RKO (cell line): ENCODE data around the gene TSPAN3.

Source experiments
- DNase-seq: peaks from one replicate; pipeline ENCODE4 v3.0.0-alpha.2; 2016; ENCODE audit warnings: low spot score

Gene TSPAN3

DNA sequence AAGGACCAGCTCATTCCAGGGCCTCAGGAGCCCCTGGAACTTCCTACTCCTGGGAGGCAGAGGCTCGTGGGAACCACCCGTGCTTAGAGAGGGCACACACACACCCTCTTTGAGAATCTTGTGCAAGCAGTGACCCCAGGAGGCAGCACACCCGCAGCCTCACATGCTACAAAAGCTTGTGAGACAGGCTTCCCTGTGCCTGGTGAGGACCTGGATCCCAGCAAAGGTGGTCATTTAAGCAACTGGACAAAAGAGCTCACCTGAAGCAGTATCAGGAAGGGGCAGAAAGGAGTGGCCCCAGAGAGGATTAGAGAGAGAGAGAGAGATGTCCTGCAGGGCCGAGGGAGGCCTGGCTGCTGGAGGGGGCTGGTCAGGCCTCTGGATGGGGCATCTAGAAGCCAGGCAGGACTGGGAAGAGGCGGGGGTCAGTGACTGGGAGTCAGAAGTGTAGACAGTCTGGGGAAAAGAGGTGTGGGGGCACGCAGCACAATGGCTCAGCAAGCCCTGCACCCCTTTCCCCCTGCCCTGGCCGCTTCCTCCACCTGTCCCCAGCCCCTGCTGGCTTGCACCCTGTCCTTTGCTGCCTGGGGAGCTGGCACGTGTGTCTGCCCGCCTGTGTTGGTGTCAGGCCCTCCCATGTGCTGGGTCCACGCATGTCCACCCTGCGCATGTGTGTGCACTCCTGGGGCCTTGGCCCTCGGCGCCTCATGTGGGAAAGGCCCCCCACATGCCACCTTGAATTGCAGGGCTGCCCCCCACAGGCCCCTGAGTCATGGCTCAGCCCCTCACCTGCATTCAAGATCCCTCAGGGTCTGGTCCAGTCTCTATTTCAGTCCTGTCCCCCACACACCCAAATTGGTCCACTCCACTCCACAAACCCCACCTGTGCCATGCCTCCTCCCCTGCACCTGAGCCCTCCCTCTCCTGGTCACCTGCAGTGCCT is 36.9 kb downstream of the TSPAN3 start:
- no peak for DNase-seq

DNA sequence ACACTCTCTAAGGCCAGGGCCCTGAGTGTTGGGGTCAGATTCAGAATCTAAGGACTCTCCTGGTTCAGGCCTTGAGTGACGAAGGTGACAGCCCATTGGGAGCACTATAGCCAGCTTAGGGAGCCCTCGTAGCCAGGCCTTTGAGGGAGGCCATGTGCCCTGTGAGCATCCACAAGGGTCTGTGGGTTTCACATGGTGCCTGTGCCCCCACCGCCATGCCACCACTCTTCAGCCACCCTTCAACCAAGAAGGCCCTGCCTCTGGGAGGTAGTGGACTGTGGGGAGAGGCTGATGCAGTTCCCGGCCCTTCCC is 37.5 kb downstream of the TSPAN3 start:
- DNase-seq: no peak

DNA sequence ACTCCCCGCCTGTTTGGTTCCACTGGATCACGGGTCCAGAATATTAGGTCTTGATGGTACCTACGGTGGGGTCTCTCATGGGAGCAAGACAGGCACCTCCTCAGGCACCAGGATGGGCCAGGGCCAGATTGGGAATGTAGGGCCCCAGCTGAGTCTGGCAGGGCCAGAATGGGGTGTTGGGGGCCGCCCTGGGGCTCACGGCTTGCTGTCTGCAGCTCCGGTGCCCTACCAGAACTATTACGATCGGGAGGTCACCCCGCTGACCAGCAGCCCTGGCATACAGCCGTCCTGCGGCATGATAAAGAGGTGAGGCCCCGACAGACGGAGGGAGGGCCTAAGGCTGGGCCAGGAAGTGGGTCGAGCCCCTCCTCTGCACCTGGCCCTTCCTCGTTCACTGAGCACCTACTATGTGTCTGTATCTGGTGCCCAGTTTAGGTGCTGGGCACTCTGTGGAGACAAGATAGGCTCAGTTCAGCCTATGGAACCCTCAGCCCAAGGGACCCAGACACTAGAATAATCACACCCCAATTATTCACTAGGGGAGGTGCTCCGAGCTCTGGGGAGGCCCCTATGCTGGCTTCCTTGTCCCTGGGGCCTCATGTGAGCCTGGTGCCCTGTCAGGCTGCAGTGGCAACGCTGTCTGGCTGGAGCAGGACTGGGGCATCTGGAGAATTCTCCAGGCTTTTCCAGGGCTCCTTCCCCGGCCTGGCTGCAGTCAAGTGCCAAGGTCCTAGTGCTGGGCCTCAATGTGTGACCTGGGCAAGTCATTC is 38.1 kb downstream of the TSPAN3 start:
- DNase-seq: no peak

DNA sequence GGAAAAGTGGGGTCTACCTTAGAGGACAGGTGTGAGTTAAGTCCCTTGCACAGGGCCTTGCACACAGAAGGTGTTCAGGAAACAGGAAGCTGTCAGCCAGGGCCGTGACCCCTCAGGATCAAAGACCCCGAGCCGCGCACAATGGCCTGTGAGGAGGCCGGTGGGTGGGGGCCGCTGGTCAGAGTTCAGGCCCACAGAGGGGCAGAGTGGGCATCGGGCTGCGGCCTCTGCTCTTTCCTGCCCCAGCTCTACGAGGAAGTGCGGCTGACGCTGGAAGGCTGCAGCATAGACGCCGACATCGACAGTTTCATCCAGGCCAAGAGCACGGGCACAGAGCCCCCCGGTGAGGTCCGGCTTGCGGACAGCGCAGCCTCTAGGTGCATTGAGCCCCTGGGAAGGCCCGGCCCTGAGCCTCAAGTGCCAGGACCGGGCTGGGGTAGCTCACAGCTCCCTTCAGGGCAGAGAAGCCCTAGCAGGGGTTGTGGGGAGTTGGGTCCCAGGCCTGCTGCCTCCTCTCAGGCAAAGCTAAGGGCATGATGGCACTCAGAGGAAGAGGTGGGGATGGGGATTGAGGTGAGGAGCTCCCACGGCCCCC is 38.8 kb downstream of the TSPAN3 start:
- no peak for DNase-seq

DNA sequence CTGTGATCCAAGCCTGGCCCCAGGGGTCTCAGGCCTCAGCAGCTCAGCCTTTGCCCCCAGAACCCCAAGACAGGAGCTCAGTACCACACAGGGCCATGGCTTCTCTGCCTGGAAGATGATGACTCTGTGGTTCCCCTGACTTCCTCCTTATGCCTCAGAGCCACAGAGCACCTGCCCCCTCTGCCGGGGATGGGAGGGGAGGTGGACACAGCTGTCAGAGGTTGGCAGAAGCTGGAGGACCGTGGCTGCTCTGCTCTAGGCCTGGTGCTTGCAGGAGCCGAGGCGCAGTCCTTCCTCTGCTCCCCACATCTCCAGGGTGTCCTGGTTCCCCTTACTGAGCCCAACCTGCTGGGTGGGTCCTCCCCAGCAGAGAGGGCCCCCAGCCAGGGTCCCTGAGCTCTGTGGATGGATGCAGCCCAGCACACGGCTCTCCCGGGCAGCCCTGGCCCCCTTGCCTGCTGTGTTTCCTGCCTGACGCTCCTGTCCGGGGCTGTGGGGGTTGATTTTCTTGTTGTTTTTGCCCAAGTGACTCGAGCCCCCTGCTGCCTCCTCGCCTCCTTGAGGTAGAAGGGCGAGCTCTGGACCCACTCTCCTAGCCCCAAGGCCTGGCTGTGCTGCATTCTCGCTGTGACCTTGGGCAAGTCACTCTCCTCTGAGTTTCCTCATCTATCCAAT is 39.4 kb downstream of the TSPAN3 start:
- DNase-seq: peak; percentile 32

DNA sequence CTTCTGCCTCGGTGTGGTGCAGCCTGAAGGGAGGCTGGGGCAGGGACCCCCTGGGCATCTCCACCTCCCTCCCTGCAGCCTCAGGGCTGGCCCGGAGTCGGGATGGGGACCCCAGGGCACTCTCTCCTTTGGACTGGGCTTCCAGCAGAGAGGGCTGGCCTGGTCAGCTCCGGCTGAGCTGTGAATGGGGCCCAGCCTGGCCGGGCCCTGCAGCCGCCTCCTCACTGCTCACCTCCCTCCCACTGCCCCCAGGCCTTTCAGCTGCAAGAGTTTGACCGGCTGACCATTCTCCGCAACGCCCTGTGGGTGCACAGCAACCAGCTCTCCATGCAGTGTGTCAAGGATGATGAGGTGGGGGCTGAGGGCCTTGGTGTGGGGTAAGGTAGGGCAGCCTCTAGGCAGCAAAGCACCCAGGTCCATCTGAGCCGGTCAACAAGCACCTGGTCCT is 40.0 kb downstream of the TSPAN3 start:
- DNase-seq: no peak

DNA sequence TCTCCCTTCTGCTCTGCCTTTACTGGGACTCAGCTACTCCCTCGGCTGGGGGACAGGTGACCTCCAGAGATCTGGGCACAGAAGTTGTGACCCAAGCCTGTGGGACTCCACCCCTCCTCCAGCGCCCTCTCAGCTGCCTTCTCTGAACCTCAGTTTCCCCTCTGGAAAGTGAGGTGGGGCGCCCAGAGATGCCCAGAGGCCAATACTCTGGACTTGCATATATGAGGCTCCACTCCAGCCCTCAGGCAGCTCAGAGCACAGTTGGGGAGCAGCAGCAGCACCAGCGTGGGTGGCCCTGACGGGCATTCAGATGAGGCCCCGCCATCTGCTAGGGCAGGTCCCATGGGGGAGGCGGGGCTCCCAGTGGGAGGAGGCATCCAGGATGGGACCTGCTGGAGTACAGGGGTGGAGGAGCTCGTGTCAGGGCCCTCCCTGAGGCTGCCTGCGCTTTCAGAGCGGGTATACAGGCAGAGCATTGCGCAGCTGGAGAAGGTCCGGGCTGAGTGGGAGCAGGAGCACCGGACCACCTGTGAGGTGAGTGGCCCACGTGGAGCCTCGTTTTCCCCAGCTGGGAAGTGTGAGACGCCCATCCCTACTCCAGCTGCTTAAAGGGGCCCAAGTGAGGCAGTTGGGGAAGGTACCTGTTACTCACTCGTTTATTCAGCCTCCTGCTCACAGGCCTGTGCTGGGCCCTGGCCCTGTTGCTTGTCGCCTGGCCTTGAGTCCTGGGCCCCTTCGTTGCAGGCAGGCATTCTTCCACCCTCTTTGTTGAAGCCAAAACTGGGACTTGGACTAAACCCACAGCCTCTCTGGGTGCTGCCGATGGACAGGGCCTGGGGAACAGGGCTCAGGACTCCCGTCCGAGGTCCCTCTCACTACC is 40.6 kb downstream of the TSPAN3 start:
- DNase-seq: no peak

DNA sequence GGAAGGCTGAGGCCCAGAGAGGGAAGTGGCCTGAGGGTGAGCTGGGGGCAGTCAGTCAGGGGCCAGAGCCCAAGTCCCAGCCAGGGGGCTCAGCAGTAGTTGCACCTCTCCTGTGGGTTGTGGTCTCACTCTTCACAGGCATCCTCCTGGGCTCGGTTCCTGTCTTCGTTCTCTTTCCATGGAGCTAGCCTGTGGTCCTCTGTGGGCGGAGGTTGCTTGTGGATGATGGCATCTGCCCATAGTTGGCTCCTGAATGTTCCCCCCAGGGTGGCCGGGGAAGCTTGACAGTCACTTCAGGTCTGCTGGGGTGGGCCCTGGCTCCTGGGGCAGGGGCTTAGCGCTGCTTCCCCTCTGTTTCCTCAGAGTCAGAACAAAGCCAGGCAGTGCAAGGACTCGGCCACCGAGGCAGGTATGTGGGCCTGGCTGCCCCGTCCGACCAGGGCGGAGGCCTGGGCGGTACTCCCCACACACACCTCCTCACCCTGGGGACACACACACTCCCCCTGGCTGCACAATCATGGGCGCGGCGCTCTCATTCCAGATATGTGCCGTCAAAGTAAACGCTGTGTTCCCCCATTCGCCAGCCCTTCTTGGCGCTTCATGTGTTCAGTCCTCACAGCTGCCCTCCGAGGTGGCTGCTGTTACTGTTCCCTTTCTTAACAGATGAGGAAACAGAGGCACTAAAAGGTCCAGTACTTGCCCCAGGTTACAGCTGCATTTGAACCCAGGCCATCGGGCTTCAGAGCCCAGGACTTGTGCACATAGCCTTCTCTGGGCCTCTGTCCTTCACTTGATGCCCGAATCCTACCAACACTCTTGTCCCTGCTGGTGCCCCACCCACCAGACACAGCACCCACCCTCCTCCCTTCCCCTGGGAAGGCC is 41.5 kb downstream of the TSPAN3 start:
- DNase-seq: no peak

DNA sequence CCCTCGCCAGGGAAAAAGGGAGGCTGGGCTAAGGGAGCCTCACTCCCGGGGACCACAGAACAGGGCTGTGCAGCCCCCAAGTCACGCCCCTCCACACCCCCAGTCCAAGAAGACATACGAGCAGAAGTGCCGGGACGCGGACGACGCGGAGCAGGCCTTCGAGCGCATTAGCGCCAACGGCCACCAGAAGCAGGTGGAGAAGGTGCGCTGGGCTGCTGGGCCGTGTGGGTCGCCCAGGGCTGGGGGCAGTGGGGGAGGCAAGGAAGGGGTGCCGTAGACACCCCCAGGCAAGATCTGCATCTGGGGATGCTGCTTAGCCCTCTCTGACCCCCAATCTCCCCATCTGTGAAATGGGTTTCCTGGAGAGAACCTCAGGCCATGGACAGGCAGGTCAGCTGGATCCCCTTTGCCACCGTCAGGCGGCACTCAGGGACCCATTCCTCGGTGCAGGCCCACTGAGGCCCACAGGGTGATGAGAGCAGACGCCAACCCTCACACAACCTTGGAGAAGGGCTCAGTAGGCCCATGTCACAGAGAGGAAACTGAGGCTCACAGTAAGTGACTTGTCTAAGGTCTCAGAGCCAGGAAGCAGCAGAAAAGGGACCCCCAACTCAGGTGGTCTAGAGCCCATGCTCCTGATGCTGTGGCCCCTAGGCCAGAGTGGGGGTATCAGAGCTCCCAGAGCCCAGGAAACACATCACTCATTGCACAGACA is 42.3 kb downstream of the TSPAN3 start:
- no peak for DNase-seq

DNA sequence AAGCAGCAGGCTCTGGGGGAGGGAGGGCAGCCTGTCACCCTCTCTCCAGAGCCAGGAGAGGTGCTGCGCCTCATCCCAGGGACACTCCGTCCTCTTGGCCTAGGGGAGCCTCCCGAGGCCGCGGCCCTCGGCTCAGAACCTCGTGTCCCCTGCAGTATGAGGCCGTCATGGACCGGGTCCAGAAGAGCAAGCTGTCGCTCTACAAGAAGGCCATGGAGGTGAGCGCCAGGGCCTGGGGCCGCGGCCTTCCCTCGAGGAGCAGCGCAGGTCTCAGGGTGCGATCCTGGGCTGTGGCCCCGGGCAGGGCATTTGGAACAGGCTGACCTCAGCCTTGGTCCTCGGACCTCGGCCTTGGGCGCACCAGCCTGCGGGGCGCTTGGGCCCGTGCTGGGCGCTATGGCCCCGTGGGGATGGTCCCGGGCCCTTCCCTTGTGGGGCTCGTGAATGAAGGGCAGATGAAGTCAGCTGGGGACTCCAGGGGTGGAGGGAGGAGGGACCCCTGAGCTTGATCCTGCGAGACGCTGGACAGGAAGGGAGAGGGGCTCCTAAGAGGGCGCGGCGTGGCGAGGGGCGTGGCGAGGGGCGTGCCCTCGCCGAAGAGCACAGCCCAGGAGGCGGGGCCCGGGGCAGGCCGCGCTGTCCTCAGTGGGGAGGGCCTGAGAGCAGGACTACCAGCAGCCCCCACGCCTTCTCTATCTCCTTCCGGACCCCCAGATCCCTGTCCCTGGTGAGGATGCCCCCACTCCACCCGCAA is 43.0 kb downstream of the TSPAN3 start:
- DNase-seq: no peak

DNA sequence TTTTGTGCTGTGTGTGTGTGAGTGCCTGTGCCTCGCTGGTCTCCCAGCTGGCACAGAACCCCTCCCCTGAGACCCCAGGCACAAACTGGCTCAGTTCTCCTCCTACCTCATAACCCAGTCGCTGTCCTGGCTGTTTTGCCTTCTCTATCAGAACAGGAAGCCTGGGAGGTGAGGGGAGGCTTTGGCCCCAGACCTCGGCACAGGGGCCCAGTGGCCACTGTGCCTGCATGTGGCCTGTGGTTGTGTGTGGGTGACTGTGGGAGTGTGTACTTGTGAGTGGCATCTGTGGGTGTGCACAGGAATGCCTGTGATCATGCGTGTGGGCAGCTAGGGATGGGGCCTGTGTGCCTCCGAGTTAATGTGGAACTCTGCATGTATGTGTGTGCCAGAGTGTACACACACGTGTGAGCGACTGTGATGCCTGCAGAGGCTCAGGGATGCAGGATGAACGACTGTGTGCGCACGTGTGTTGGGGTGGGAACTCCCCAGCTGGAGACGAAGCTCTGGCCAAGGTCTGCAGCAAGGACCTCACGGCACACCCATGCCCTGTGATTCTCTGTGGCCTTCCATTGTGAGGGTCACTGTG is 43.7 kb downstream of the TSPAN3 start:
- DNase-seq: no peak

DNA sequence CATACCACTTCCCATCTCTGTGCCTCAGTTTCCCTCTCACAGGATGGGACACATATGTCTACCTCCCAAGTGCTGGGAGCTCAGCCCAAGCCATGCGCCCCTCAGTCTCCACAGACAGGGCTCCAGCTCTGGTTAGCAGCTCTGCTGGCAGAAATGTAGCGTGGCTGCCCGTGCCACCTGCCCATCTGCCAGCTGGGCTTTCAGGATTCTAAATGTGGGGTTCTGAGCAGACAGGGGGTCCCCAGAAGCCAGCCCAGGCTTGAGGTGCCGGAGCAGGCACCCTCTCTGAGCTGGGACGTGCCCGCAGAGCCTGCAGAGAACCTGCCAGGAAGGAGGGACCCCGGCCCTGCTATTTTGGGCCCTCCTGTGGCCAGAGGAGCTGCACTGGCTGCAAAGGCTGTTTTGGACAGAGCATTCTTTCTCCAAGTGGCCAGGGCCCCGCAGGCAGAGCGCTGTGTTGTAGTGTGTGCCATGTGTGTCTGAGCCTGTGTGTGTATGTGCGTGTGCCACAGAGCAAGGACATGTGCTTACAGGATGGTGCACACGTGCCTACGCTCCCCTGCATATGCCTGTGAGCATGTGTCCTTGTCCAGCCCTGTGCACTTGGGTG is 44.3 kb downstream of the TSPAN3 start:
- DNase-seq: no peak

DNA sequence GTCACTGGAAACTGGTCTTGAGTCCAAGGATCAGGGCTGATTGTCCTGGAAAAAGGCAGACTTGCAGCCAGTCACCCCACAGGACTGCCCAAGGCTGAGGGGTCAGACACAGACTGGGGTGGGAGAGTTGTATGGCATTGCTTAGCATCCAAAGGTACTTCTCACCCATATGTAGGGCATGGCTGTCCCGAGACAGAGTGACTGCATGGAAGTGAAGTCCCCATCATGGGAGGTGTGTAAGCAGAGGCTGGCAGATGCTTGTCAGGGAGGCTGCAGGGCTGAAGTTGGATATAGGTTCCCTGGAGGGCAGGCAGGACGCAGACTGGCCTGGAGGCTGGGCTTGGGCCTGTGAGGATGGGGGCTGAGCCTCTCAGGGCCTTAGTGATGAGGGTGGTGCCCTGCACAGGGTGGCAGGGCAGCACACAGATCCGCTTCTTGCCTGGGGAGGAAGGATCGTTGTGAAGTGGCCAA is 44.9 kb downstream of the TSPAN3 start:
- DNase-seq: no peak

DNA sequence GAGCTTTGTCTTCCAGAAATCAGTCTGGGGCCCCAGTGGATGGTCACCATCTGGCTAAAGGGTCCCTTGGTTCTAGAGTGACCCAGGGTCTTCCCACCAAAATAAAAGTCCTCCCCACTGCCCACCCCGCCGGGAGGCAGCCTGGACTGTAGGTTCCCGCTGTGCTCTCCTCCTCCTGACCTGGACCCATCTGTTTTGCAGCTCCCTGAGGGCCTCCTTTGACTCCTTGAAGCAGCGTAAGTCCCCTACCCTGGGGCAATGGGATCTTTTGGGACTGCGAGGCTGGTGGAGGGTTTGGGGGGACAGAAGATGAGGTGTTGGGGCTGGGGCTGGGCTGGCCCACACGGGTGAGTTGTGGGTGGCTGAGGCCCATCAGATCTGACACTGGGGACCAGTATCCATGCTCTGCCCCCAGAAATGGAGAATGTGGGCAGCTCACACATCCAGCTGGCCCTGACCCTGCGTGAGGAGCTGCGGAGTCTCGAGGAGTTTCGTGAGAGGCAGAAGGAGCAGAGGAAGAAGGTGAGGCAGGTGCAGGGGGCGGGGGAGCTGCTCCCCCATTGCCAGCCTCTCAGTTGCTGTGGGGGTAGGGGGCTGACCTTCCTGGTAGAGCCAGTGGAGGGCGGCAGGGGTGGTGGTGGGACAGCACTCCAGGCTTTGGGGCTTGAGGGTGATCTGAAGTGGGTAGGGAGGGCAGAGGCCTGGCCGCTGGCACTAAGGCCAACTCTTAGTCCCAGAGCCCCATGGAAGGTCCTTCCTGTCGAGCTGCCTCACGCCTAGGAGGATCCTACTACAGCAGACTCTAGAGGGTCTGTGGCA is 45.6 kb downstream of the TSPAN3 start:
- DNase-seq: no peak

DNA sequence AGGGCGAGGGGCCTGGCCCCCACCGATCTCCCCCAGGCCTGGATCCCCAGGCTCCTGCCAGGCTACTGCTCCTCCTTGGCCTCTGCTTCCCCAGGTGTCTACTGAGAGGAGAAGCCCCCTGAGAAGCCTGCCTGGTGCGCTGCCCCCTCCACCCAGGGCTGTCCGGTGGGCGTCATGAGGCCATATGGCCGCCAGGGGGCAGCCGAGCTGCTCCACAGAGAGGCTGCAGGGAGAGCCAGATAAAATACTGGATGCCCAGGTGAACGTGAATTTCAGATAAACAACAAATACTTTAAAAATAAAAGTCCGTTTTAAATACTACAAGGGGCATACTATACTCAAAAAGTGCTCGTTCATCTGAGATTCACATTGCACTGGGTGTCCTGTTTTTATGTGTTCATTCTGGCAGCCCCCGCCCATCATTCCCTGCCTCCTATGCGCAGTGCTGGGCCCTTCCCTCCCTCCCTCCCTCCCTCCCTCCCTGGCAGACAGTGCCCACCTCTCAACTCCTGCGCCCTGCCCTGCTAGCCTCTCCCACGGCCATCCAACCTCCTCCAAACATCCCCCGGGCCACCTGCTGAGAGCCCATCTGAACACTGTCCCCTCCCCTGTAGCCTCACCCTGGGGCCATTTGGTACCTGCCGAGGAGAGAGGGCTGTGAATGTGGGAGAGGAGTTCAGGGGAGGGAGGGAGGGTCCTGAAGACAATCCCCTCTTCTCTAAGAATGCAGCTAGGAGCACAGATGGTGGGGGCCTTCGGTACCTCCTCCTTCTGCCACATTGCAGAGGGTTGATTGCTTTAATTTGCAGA is 46.4 kb downstream of the TSPAN3 start:
- DNase-seq: peak; percentile 35

DNA sequence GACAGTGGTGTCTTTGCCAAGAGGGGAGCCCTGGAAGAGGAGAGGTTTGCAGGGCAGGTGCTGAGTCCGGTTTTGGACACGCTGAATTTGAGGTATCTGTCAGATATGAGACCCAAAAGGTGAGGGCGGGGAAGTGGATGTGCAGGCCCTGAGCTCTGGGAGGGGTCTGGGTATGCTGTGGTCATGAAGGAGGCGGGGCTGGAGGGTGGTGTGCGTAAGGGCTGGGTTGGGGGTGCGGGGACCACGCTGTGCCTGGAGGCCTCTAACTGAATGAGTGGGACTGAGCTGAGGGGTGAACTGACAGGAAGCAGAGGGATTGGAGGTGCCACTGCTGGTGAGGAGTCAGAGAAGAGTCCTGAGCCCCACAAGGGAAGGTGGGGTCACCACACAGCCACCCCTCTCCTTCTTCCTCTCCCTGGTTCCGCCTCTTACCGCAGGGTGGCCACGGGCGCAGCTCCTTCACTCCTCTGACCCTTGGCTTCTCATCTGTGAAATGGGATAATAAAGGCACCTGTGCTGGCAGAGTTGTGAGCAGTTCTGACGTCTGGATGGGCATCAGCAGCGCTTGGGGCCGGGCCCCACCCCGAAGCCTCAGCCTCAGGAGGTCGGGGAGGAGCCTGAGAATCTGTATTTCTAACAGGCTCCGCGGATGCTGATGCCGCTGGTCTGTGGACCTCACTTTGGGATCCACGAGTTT is 47.2 kb downstream of the TSPAN3 start:
- DNase-seq: no peak
